NCI-H526 (cell line): ENCODE results near the gene CLDN22.

Experiments
- DNase-seq, 2 experiments: peaks; one replicate each; lab custom pipeline; 2025; lab: John Stamatoyannopoulos, UW

Gene CLDN22

GRCh38 chr4:183321516-183321915 lies 1.4 kb upstream of the CLDN22 start:
- no peak for DNase-seq

GRCh38 chr4:183321079-183321478 lies 1.0 kb upstream of the CLDN22 start:
- no peak for DNase-seq

- DNase-seq, result no peak
Measured at GRCh38 chr4:183318656-183319055, 1.4 kb downstream of the CLDN22 start.

GRCh38 chr4:183314806-183315205 lies 5.3 kb downstream of the CLDN22 start:
- no peak for DNase-seq

- no peak for DNase-seq
Measured at GRCh38 chr4:183314336-183314735, 5.7 kb downstream of the CLDN22 start.

GRCh38 chr4:183312841-183313240 lies 7.2 kb downstream of the CLDN22 start:
- no peak for DNase-seq

- DNase-seq, result no peak
Measured at GRCh38 chr4:183306811-183307210, 13.3 kb downstream of the CLDN22 start.

GRCh38 chr4:183304538-183304937 lies 15.5 kb downstream of the CLDN22 start:
- no peak for DNase-seq

- DNase-seq, result no peak
Measured at GRCh38 chr4:183304067-183304466, 16.0 kb downstream of the CLDN22 start.

GRCh38 chr4:183303301-183303700 lies 16.8 kb downstream of the CLDN22 start:
- DNase-seq, result no peak

GRCh38 chr4:183300655-183301054 lies 19.4 kb downstream of the CLDN22 start:
- no peak for DNase-seq

GRCh38 chr4:183300070-183300469 lies 20.0 kb downstream of the CLDN22 start:
- no peak for DNase-seq

GRCh38 chr4:183299464-183299863 lies 20.6 kb downstream of the CLDN22 start:
- no peak for DNase-seq

- DNase-seq, result no peak
Measured at GRCh38 chr4:183297675-183298074, 22.4 kb downstream of the CLDN22 start.

GRCh38 chr4:183295711-183296110 lies 24.4 kb downstream of the CLDN22 start:
- DNase-seq, result no peak

- DNase-seq, result no peak
Measured at GRCh38 chr4:183291070-183291469, 29.0 kb downstream of the CLDN22 start.

GRCh38 chr4:183289688-183290087 lies 30.4 kb downstream of the CLDN22 start:
- no peak for DNase-seq

- no peak for DNase-seq
Measured at GRCh38 chr4:183288955-183289354, 31.1 kb downstream of the CLDN22 start.

GRCh38 chr4:183287677-183288076 lies 32.4 kb downstream of the CLDN22 start:
- no peak for DNase-seq

GRCh38 chr4:183287309-183287659 lies 32.8 kb downstream of the CLDN22 start:
- DNase-seq, result no peak

GRCh38 chr4:183286590-183287308 lies 33.3 kb downstream of the CLDN22 start:
- no peak for DNase-seq

- no peak for DNase-seq
Measured at GRCh38 chr4:183285886-183286285, 34.2 kb downstream of the CLDN22 start.

- DNase-seq, result no peak
Measured at GRCh38 chr4:183284965-183285364, 35.1 kb downstream of the CLDN22 start.

- no peak for DNase-seq
Measured at GRCh38 chr4:183284258-183284785, 35.8 kb downstream of the CLDN22 start.
